Astrocyte (in vitro differentiated cells and primary cell): ENCODE data around the gene PEX10. TPM values are rescaled to one million over a fixed set of nuclear protein-coding genes. Genes with fewer than 3 reads are reported as not detected.
A peak's percentile ranks its signal among the peaks of the same experiment; 100 is the strongest.

Source experiments
- DNase-seq: peaks from one replicate; pipeline ENCODE4 v3.0.0-alpha.2; 2010; ENCODE audit warnings: low read depth
- FAIRE-seq: peaks from 2 replicates; lab custom pipeline; 2011; peaks lifted over from hg19 to GRCh38; lab: Jason Lieb, UNC
- H2AFZ ChIP-seq: 2 replicates; pipeline ENCODE4 v1.6.0; 2012; ENCODE audit warnings: low read depth, low read length, inconsistent platforms
- H3K27ac ChIP-seq: 2 replicates; pipeline ENCODE4 v1.5.1; 2011; ENCODE audit warnings: low read depth, low read length, inconsistent platforms
- H3K27me3 ChIP-seq: 2 replicates; pipeline ENCODE4 v1.6.0; 2011; ENCODE audit warnings: low read length, inconsistent platforms; ENCODE audit not compliant: insufficient read depth
- H3K36me3 ChIP-seq: 2 replicates; pipeline ENCODE4 v1.5.1; 2011; ENCODE audit warnings: low read length, inconsistent platforms; ENCODE audit not compliant: insufficient read depth
- H3K4me1 ChIP-seq: 2 replicates; pipeline ENCODE4 v1.5.1; 2011; ENCODE audit warnings: low read length, inconsistent platforms; ENCODE audit not compliant: insufficient read depth
- H3K4me2 ChIP-seq: 2 replicates; pipeline ENCODE4 v1.6.0; 2012; ENCODE audit warnings: low read length, inconsistent platforms
- H3K4me3 ChIP-seq: 2 replicates; pipeline ENCODE4 v1.5.1; 2011; ENCODE audit warnings: low read depth, mild to moderate bottlenecking, low read length, inconsistent platforms; ENCODE audit not compliant: insufficient read depth
- H3K79me2 ChIP-seq: 2 replicates; pipeline ENCODE4 v1.6.0; 2012; ENCODE audit warnings: mild to moderate bottlenecking, low read length, inconsistent platforms; ENCODE audit not compliant: insufficient read depth
- H3K9ac ChIP-seq: 2 replicates; pipeline ENCODE4 v1.6.0; 2012; ENCODE audit warnings: mild to moderate bottlenecking, low read length, inconsistent platforms
- H3K9me3 ChIP-seq: 2 replicates; pipeline ENCODE4 v1.5.1; 2012; ENCODE audit warnings: low read depth, mild to moderate bottlenecking, low read length, inconsistent platforms; ENCODE audit not compliant: insufficient read depth
- H4K20me1 ChIP-seq: 2 replicates; pipeline ENCODE4 v1.6.0; 2012; ENCODE audit warnings: low read length, inconsistent platforms; ENCODE audit not compliant: insufficient read depth
- H3K27ac Mint-ChIP-seq: one replicate; pipeline ENCODE4 v1.8.0; 2021; ENCODE audit warnings: mild to moderate bottlenecking, mixed read lengths; ENCODE audit not compliant: unreplicated experiment
- H3K27me3 Mint-ChIP-seq: one replicate; pipeline ENCODE4 v1.8.0; 2021; ENCODE audit warnings: low read depth, mixed read lengths; ENCODE audit not compliant: unreplicated experiment
- H3K36me3 Mint-ChIP-seq: one replicate; pipeline ENCODE4 v1.8.0; 2021; ENCODE audit warnings: low read depth, mixed read lengths; ENCODE audit not compliant: unreplicated experiment
- H3K4me1 Mint-ChIP-seq: one replicate; pipeline ENCODE4 v1.8.0; 2021; ENCODE audit warnings: low read depth, mixed read lengths; ENCODE audit not compliant: unreplicated experiment
- H3K4me3 Mint-ChIP-seq: one replicate; pipeline ENCODE4 v1.8.0; 2021; ENCODE audit warnings: mild to moderate bottlenecking, moderate library complexity, mixed read lengths; ENCODE audit not compliant: unreplicated experiment
- H3K9me3 Mint-ChIP-seq: one replicate; pipeline ENCODE4 v1.8.0; 2021; ENCODE audit warnings: mild to moderate bottlenecking, mixed read lengths; ENCODE audit not compliant: unreplicated experiment
- EZH2 ChIP-seq: IDR thresholded peaks from 2 replicates; pipeline ENCODE4 v1.6.1; 2012; ENCODE audit warnings: mild to moderate bottlenecking, low read length, inconsistent platforms; ENCODE audit not compliant: insufficient read depth
- total RNA-seq: library from RNA; stranded (reverse); gene quantifications from 2 replicates; pipeline ENCODE4 v1.2.1, GENCODE V29; 2021
- TF ChIP-seq, protein P1 (sequence below): IDR thresholded peaks from 2 replicates; pipeline ENCODE4 v1.5.1; 2011; ENCODE audit warnings: low read depth, mild to moderate bottlenecking, inconsistent platforms, low read length, moderate library complexity; ENCODE audit not compliant: insufficient read depth

PEX10 gene
- total RNA-seq, 1 donor from 2014 or later = 16.6 TPM

DNA sequence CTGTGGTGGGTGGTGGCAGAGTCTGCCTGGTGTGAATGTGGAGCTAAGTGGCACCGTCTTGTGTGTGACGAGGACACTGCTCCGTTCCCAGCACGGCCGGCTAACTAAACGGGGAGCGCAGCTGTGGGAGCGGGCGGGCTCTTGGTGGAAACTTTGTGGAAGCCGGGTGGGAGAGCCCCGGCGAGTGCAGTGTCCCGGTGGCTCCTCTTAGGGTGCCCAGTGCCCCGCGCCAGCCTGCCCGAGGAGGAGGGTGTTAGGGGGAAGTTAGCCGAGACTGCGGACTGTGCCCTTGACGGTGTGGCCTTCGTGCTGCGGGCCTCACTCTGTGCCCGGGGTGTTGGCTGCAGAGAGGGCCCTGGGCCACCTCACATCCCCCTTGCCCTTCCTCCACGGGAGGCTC lies 9.9 kb downstream of the PEX10 start:
- Mint-ChIP-seq H3K36me3 (peaks cover 12% of the 10 kb centered on the region), H3K4me1 (peaks cover 8% of the 10 kb centered on the region), H3K9me3 (no peaks in the 10 kb centered on the region), H3K4me3 (no peak overlapping the region), H3K27me3 (no peaks in the 10 kb centered on the region), H3K27ac (peak overlapping the region; percentile 3)
- H3K4me2 ChIP-seq = no peak overlapping the region
- peaks cover 66% of the 10 kb centered on the region for H4K20me1 ChIP-seq
- H2AFZ ChIP-seq = no peak overlapping the region
- H3K27ac ChIP-seq = no peak overlapping the region
- H3K9me3 ChIP-seq = no peaks in the 10 kb centered on the region
- H3K4me1 ChIP-seq = peaks cover 19% of the 10 kb centered on the region
- no peak overlapping the region for H3K4me3 ChIP-seq
- DNase-seq (no peak), FAIRE-seq (no peak)
- TF ChIP-seq, protein P1, sequence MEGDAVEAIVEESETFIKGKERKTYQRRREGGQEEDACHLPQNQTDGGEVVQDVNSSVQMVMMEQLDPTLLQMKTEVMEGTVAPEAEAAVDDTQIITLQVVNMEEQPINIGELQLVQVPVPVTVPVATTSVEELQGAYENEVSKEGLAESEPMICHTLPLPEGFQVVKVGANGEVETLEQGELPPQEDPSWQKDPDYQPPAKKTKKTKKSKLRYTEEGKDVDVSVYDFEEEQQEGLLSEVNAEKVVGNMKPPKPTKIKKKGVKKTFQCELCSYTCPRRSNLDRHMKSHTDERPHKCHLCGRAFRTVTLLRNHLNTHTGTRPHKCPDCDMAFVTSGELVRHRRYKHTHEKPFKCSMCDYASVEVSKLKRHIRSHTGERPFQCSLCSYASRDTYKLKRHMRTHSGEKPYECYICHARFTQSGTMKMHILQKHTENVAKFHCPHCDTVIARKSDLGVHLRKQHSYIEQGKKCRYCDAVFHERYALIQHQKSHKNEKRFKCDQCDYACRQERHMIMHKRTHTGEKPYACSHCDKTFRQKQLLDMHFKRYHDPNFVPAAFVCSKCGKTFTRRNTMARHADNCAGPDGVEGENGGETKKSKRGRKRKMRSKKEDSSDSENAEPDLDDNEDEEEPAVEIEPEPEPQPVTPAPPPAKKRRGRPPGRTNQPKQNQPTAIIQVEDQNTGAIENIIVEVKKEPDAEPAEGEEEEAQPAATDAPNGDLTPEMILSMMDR = no peak
- TF ChIP-seq EZH2 = no peak
- no peaks in the 10 kb centered on the region for H3K27me3 ChIP-seq
- peaks cover 54% of the 10 kb centered on the region for H3K36me3 ChIP-seq
- peaks cover 55% of the 10 kb centered on the region for H3K79me2 ChIP-seq
- H3K9ac ChIP-seq = no peak overlapping the region

- Histone ChIP-seq H3K4me3 (no peak overlapping the region), H3K27ac (no peak overlapping the region), H3K4me2 (no peak overlapping the region), H3K36me3 (peaks cover 67% of the 10 kb centered on the region), H3K79me2 (peaks cover 67% of the 10 kb centered on the region), H3K27me3 (no peaks in the 10 kb centered on the region), H2AFZ (no peak overlapping the region), H3K9me3 (no peaks in the 10 kb centered on the region), H3K4me1 (peaks cover 15% of the 10 kb centered on the region), H4K20me1 (peaks cover 68% of the 10 kb centered on the region), H3K9ac (no peak overlapping the region)
- FAIRE-seq (no peak), DNase-seq (no peak)
- H3K36me3 Mint-ChIP-seq = peaks cover 18% of the 10 kb centered on the region
- H3K4me1 Mint-ChIP-seq = peaks cover 8% of the 10 kb centered on the region
- no peak overlapping the region for H3K27ac Mint-ChIP-seq
- H3K9me3 Mint-ChIP-seq = no peaks in the 10 kb centered on the region
- TF ChIP-seq EZH2 = no peak
- TF ChIP-seq, protein P1 = no peak
- H3K27me3 Mint-ChIP-seq = no peaks in the 10 kb centered on the region
- H3K4me3 Mint-ChIP-seq = no peak overlapping the region
Observed at GRCh38 chr1:2400950-2401649, 11.3 kb downstream of the PEX10 start.

GRCh38 chr1:2400576-2400909 lies 11.8 kb downstream of the PEX10 start:
- Histone ChIP-seq H3K4me2 (no peak overlapping the region), H2AFZ (no peak overlapping the region), H3K27ac (no peak overlapping the region), H3K27me3 (no peaks in the 10 kb centered on the region), H3K9ac (no peak overlapping the region), H3K4me3 (no peak overlapping the region), H3K9me3 (no peaks in the 10 kb centered on the region), H3K36me3 (peaks cover 70% of the 10 kb centered on the region), H3K4me1 (peaks cover 10% of the 10 kb centered on the region), H4K20me1 (peaks cover 72% of the 10 kb centered on the region), H3K79me2 (peaks cover 73% of the 10 kb centered on the region)
- Mint-ChIP-seq H3K4me1 (peaks cover 5% of the 10 kb centered on the region), H3K4me3 (no peak overlapping the region), H3K36me3 (peaks cover 18% of the 10 kb centered on the region), H3K9me3 (no peaks in the 10 kb centered on the region), H3K27ac (no peak overlapping the region), H3K27me3 (no peaks in the 10 kb centered on the region)
- FAIRE-seq (no peak), DNase-seq (no peak)
- no peak for TF ChIP-seq EZH2
- TF ChIP-seq, protein P1 = no peak
